ENCODE measurements around the gene SEC22A.

GRCh38 chr3:123283074-123283473, 81.3 kb downstream of the SEC22A start:
- TF ChIP-seq ETS1 (CRISPR knock-in tag; IDR thresholded peaks at IDR 0.05): no peak
- no peak for TF ChIP-seq EP300 (IDR thresholded peaks at IDR 0.05; ENCODE audit: low read depth in 2 of 2, low read length in 2 of 2)
- TF ChIP-seq EP300 (CRISPR knock-in tag; IDR thresholded peaks at IDR 0.05; ENCODE audit: borderline replicate concordance): no peak
- TF ChIP-seq KDM5A (IDR thresholded peaks at IDR 0.05; ENCODE audit: borderline replicate concordance, low read length): no peak
- TF ChIP-seq, protein P1, sequence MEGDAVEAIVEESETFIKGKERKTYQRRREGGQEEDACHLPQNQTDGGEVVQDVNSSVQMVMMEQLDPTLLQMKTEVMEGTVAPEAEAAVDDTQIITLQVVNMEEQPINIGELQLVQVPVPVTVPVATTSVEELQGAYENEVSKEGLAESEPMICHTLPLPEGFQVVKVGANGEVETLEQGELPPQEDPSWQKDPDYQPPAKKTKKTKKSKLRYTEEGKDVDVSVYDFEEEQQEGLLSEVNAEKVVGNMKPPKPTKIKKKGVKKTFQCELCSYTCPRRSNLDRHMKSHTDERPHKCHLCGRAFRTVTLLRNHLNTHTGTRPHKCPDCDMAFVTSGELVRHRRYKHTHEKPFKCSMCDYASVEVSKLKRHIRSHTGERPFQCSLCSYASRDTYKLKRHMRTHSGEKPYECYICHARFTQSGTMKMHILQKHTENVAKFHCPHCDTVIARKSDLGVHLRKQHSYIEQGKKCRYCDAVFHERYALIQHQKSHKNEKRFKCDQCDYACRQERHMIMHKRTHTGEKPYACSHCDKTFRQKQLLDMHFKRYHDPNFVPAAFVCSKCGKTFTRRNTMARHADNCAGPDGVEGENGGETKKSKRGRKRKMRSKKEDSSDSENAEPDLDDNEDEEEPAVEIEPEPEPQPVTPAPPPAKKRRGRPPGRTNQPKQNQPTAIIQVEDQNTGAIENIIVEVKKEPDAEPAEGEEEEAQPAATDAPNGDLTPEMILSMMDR (CRISPR knock-in tag; IDR thresholded peaks at IDR 0.05): no peak
- TF ChIP-seq MXI1 (IDR thresholded peaks at IDR 0.05; ENCODE audit: borderline replicate concordance, low read depth, low read length): no peak
- no peak for TF ChIP-seq ARID3A (IDR thresholded peaks at IDR 0.05; ENCODE audit: low read depth, low read length)
- no peak for TF ChIP-seq ATF2 (CRISPR knock-in tag; IDR thresholded peaks at IDR 0.05)
- no peak for TF ChIP-seq JUND (CRISPR knock-in tag; IDR thresholded peaks at IDR 0.05)
- no peak for TF ChIP-seq POLR2A (IDR thresholded peaks at IDR 0.05; ENCODE audit: insufficient read depth in 1 of 2, low read depth in 2 of 2, low read length in 2 of 2)
- no peak for TF ChIP-seq MAFK (conservative IDR thresholded peaks at IDR 0.05 in 1 of 2, IDR thresholded peaks at IDR 0.05 in 1 of 2; ENCODE audit: low read length in 2 of 2)
- TF ChIP-seq ZNF572 (CRISPR knock-in tag; IDR thresholded peaks at IDR 0.05): no peak
- TF ChIP-seq BHLHE40 (IDR thresholded peaks at IDR 0.05; ENCODE audit: low read length): no peak
